GM12873 (cell line): ENCODE data around the gene POLA2.

Experiments
- CTCF ChIP-seq: IDR thresholded peaks from 2 replicates; pipeline ENCODE4 v1.5.1; 2012; ENCODE audit warnings: low read depth, mild to moderate bottlenecking, moderate library complexity, low read length, control low read depth; ENCODE audit not compliant: insufficient read depth; ENCODE audit errors: missing control alignments

POLA2 gene

GRCh38 chr11:65261591-65262380 is at the start of gene POLA2:
Gene POLA2 (plus strand): TSS chr11:65261962. CDS start chr11:65262293, 331 bp downstream.
- TF ChIP-seq CTCF = no peak

- no peak for TF ChIP-seq CTCF
Observed at GRCh38 chr11:65212226-65212801, 49.4 kb upstream of the POLA2 start.

GRCh38 chr11:65213322-65214211 is 48.2 kb upstream of the POLA2 start:
- TF ChIP-seq CTCF = no peak

- TF ChIP-seq CTCF = no peak
Observed at GRCh38 chr11:65214212-65214845, 47.4 kb upstream of the POLA2 start.

- no peak for TF ChIP-seq CTCF
Observed at GRCh38 chr11:65215441-65216076, 46.2 kb upstream of the POLA2 start.

GRCh38 chr11:65216830-65217229 is 44.9 kb upstream of the POLA2 start:
- peak; percentile 19 for TF ChIP-seq CTCF
